Stimulated activated CD4-positive, alpha-beta T cell treated with anti-CD3 and anti-CD28 coated beads, Interleukin-2, amount 100 ng/mL, for 48 hours (primary cell): Measurements from ENCODE around the gene NPIPB6.

ENCODE experiments used
- DNase-seq, 2 donors: peaks; one replicate each; pipeline ENCODE4 v3.0.0-alpha.2; 2020

NPIPB6 gene

DNA sequence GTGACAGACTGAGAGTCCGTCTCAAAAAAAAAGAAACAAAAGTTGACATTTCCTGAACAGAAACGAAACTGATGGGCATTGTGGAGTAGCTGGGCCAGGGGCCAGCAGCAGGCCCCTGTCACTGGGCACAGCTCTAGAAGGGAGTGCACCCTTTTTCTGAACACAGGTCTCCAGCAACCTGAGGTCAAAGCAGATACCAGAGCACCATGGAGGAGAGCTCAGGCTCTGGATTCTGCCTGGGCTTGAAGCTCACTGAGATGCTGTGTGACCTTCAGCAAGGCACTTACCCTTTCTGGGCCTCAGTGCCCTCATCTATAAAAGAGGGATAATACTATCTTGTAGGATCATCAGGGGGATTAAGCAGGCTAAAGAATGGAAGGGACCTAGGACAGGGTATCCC lies 66.0 kb downstream of the NPIPB6 start:
- no peak for DNase-seq

DNA sequence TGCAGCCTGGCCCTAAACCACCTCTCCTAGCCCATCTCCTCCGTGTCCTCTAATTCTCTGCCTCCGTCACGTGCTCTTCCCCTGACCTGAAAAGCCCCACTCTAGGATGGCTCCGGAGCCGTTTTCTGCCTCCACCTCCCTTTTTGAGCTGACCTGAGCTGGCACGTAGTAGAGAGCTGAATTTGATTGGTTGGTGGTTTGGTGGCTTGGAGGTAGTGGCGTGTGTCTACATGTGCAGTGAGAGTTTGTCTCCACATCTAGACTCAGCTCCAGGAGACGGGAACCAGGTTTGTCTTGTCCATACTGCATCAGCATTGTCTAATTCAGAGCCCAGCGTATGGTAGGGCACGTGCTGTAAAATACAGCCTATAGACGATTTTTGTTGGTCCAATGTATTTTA lies 68.0 kb downstream of the NPIPB6 start:
- DNase-seq = no peak

DNA sequence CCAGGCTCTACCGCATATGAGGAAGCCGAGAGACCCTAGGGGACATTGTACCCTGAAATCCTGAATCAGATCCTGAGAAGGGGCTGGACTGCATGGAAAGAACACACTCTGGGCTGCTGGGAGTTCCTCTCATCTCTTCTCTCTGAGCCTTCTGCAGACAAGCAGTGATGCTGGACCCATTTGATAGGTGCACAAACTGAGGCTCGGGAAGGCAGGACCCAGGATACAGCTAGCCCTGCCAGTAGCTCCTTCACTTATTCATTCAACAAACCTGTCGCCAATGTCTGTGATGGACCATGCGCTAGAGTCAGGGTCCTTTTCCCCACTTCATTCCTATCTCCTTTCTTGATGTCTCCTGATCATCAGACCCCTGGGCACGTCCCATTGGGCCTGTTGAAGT lies 69.1 kb downstream of the NPIPB6 start:
- no peak for DNase-seq

DNA sequence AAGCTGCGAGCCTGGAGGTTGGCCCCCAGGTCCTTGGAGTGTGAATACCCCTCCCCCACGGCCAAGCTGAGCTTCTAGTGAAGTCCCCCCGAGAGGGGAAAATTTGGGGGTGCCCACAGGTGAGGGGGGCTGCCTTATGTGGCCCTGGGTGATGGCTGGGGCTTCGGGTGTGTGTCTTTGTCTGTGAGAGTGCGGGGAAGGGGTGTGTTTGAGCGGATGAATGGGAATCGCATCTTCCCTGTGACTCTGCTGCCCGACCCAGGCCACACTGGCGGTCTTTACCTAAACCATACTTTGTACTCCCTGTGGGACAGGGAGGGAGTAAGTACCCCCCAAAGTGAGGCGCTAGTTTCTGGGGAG lies 69.7 kb downstream of the NPIPB6 start:
- no peak for DNase-seq

- DNase-seq = no peak
Measured at GRCh38 chr16:28292731-28293600, 70.3 kb downstream of the NPIPB6 start.
